ENCODE results near the gene FRMPD1.
"Not testable (repeated sequence)": the region's sequence is repeated elsewhere in the genome, so short reads cannot be mapped to it uniquely, and the experiment has no call there.

FRMPD1 gene

DNA sequence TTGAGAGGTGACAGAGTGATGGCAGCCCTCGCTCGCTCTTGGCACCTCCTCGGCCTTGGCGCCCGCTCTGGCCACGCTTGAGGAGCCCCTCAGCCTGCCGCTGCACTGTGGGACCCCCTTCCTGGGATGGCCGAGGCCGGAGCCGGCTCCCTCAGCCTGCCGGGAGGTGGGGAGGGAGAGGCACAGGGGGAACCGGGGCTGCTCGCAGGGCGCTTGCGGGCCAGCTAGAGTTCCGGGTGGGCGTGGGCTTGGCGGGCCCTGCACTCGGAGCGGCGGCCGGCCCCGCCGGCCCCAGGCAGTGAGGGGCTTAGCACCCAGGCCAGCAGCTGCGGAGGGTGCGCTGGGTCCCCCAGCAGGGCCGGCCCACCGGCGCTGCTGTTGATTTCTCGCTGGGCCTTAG is 101.0 kb downstream of the FRMPD1 start:
- not testable (repeated sequence) for H3K27ac Mint-ChIP-seq, H3K36me3 Mint-ChIP-seq, H3K9me3 Mint-ChIP-seq, H3K27me3 Mint-ChIP-seq, ATAC-seq, H3K4me3 Mint-ChIP-seq
- H3K4me1 Mint-ChIP-seq = peaks cover 24% of the 10 kb centered on the region

DNA sequence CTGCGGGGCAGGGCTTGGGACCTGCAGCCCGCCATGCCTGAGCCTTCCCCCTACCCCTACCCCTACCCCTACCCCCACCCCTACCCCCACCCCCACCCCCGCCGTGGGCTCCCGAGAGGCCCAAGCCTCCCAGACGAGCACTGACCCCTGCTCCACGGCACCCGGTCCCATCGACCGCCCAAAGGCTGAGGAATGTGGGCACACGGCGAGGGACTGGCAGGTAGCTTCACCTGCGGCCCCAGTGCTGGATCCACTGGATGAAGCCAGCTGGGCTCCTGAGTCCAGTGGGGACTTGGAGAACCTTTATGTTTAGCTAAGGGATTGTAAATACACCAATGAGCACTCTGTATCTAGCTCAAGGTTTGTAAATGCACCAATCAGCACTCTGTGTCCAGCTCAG is 101.4 kb downstream of the FRMPD1 start:
- peaks cover 24% of the 10 kb centered on the region for H3K4me1 Mint-ChIP-seq
- not testable (repeated sequence) for H3K36me3 Mint-ChIP-seq, ATAC-seq, H3K4me3 Mint-ChIP-seq, H3K27me3 Mint-ChIP-seq, H3K27ac Mint-ChIP-seq, H3K9me3 Mint-ChIP-seq

DNA sequence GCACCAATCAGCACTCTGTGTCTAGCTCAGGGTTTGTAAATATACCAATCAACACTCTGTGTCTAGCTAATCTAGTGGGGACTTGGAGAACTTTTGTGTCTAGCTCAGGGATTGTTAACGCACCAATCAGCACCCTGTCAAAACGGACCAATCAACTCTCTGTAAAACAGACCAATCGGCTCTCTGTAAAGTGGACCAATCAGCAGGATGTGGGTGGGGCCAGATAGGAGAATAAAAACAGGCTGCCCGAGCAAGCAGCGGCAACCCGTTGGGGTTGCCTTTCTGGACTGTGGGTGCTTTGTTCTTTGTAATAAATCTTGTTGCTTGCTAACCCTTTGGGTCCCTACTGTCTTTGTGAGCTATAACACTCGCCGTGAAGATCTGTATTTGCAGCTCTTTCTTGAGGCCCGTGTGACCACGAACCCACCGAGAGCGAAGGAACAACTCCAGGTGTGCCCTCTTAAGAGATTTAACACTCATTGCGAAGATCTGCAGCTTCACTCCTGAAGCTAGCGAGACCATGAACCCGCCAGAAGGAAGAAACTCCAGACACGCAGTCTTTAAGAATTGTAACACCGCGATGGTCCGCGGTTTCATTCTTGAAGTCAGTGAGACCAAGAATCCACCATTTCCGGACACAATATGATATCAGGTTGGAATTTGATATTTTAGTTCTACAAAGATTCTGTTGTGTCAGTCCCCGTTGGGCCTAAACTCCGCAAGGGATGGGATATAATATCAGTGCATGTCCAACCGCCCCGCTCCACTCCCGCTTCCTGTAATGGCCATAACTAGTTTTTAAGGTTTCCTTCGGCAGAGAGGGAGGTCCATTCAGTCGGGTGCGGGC is 102.1 kb downstream of the FRMPD1 start:
- peaks cover 24% of the 10 kb centered on the region for H3K4me1 Mint-ChIP-seq
- ATAC-seq = no peak
- H3K36me3 Mint-ChIP-seq = no peaks in the 10 kb centered on the region
- H3K9me3 Mint-ChIP-seq = no peaks in the 10 kb centered on the region
- H3K27ac Mint-ChIP-seq = peak overlapping the region; percentile 97
- no peaks in the 10 kb centered on the region for H3K27me3 Mint-ChIP-seq
- peak overlapping the region; percentile 94 for H3K4me3 Mint-ChIP-seq

DNA sequence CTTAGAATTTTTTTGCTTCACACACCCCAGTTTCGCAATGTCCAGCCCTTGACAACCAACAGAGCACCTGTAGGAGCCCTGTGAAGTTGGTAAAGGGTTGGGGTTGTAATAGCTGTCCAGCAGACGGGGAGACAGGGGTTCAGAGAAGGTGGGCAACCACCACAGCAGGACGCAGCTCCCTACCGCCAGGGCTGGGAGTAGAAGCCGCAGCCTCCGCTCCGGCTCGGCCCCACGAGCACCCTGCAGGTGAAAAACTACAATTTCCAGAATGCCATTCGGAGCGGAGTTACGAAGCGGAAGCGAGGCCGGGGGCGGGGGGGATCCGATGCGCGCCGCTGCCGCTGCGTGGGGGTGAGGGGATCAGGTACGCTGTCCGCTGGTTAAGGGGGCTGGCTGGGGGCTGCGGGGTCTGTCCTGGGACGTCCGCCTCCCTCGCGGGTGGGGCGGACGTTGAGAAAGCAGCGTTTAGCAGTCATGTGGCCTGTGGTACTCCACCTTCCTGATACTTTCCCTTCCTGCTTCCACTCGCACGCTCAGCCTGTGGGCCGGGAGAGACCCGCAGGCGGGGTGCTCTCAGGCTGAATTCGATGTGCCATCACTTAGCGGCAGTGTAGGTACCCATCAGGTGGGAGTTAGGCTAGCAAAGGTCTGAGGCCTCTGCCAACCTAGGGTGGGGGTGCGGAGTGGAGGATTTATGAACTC is 102.9 kb downstream of the FRMPD1 start, which contains the start of gene TRMT10B:
TSS of gene TRMT10B (plus strand) at position 317 of the 702 bp plus-strand sequence. CDS start 8,127 bp downstream, outside the sequence.
- peak; percentile 93 for ATAC-seq
- Mint-ChIP-seq H3K4me1 (peaks cover 24% of the 10 kb centered on the region), H3K36me3 (no peaks in the 10 kb centered on the region), H3K27me3 (no peaks in the 10 kb centered on the region), H3K27ac (peak within 1 kb of the TSS; percentile 97), H3K9me3 (no peaks in the 10 kb centered on the region), H3K4me3 (peak within 1 kb of the TSS; percentile 94)

DNA sequence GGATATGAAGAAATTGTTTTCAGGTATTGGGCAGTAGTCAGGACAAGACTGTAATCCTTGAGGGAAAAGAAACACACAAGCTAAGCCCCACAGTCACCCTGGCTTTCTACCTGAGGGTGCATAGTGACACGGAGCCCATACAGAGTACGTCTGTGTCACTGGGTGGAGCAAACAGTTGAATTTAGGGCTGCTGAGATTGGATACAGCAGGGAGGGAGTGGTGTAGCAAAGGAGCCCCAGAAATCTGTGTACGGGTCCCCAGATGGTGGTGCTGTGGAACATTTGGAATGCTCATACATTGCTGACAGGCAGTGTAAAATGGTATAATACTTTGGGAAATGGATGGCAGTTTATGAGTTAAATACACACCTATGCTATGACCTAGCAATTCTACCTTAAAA is 108.0 kb downstream of the FRMPD1 start:
- Mint-ChIP-seq H3K27ac (peak overlapping the region; percentile 11), H3K9me3 (no peaks in the 10 kb centered on the region), H3K4me1 (peaks cover 24% of the 10 kb centered on the region), H3K36me3 (peaks cover 17% of the 10 kb centered on the region), H3K27me3 (no peaks in the 10 kb centered on the region), H3K4me3 (no peak overlapping the region)
- ATAC-seq = no peak

DNA sequence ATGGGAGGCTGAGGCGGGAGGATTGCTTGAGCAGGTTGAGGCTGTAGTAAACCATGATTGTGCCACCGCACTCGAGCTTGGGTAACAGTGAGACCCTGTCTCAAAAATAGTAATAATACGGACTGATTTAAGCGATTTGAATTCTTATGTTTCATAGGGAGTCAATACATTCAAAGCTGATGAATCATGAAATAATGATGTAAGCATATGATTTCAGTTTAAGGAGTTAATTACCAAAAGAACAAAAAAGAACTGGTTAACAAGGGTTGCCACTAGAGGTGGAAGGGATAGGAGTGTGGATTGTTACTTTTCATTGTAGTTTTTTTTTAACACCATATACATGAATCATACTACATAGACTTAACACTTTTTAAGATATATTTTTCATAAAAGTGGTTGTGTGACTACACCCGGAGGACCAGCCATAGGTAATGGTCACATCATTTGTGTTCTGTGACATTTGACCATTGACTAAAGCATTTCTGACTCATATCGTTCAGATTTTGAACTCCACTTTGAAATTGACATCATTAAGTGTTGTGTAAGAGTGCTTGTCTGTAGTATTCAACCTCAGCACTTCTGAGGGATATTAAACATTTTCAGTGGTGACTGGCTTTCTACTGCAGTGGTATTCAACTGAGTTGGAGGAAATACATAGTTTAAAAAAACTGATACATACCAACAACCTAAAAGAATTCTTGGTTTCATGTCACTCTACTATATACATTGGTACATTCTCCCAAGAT is 109.8 kb downstream of the FRMPD1 start:
- Mint-ChIP-seq H3K4me3 (no peak overlapping the region), H3K4me1 (peaks cover 8% of the 10 kb centered on the region), H3K27ac (no peak overlapping the region), H3K27me3 (no peaks in the 10 kb centered on the region), H3K36me3 (peaks cover 33% of the 10 kb centered on the region), H3K9me3 (no peaks in the 10 kb centered on the region)
- ATAC-seq = no peak

DNA sequence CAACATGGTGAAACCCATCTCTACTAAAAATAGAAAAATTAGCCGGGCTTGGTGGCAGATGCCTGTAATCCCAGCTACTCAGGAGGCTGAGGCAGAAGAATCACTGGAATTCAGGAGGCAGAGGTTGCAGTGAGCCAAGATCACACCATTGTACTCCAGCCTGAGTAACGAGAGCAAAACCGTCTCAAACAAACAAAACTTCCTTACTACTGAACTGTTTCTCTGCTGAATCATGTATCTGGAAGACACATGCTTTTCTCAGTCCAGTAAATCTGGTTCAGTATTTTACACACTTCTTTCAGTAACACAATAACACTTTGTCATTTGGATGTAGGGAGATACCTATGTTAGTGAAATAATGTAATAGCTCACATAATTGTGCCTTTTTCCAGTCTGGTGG is 110.8 kb downstream of the FRMPD1 start:
- no peak for ATAC-seq
- H3K9me3 Mint-ChIP-seq = no peaks in the 10 kb centered on the region

DNA sequence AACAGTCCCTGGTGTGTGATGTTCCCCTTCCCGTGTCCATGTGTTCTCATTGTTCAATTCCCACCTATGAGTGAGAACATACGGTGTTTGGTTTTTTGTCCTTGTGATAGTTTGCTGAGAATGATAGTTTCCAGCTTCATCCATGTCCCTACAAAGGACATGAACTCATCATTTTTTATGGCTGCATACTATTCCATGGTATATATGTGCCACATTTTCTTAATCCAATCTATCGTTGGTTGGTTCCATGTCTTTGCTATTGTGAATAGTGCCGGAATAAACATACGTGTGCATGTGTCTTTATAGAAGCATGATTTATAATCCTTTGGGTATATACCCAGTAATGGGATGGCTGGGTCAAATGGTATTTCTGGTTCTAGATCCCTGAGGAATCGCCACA is 114.5 kb downstream of the FRMPD1 start:
- peaks cover 46% of the 10 kb centered on the region for H3K36me3 Mint-ChIP-seq
- not testable (repeated sequence) for ATAC-seq, H3K27me3 Mint-ChIP-seq, H3K9me3 Mint-ChIP-seq, H3K4me1 Mint-ChIP-seq, H3K4me3 Mint-ChIP-seq, H3K27ac Mint-ChIP-seq

More for the DNA sequence above, 110.8 kb downstream of the FRMPD1 start:
- H3K27me3 Mint-ChIP-seq = no peaks in the 10 kb centered on the region
- peaks cover 38% of the 10 kb centered on the region for H3K36me3 Mint-ChIP-seq
- H3K27ac Mint-ChIP-seq = no peak overlapping the region
- H3K4me1 Mint-ChIP-seq = no peaks in the 10 kb centered on the region
- no peak overlapping the region for H3K4me3 Mint-ChIP-seq

DNA sequence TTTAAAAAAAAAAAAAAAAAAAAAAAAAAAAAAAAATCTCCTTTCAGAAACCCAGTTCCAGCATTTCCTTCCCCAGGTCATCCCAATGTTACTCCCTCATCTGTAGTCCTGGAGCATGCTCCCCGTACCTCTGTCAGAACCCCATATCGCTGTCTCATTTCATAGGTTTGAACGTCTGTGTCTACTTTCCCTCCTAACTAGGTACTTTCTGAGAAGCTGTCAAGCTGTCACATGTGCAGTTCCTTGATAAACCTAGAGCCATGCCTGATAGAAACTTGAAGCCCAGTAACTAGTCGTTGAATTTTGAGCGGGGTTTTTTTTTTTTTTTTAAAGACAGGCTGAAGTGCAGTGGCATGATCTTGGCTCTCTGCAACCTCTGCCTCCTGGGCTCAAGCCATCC is 118.6 kb downstream of the FRMPD1 start:
- Mint-ChIP-seq H3K9me3 (no peaks in the 10 kb centered on the region), H3K36me3 (peaks cover 37% of the 10 kb centered on the region), H3K4me3 (no peak overlapping the region), H3K27me3 (no peaks in the 10 kb centered on the region), H3K4me1 (no peaks in the 10 kb centered on the region), H3K27ac (no peak overlapping the region)
- ATAC-seq = no peak

DNA sequence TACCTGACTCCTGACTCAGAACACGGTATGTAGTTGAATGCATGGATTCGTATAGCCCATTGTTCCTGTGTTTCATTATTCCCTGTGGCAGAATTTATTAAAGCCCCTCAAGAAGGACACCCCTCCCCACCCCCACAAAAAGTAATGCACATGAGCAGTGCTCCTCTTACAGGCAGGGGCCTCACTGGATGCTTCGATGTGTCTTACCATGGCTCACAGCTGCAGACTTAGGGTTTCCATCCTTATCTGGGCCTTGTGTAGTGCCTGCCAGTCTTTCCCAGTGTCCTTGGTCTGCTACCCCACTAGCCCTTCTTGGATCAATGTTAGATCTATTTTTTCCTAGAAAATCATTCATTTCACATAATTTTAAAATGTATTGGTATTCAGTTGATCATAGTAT is 119.2 kb downstream of the FRMPD1 start:
- Mint-ChIP-seq H3K27me3 (no peaks in the 10 kb centered on the region), H3K4me3 (no peak overlapping the region), H3K4me1 (no peaks in the 10 kb centered on the region), H3K27ac (no peak overlapping the region), H3K36me3 (peaks cover 31% of the 10 kb centered on the region), H3K9me3 (no peaks in the 10 kb centered on the region)
- ATAC-seq = no peak

DNA sequence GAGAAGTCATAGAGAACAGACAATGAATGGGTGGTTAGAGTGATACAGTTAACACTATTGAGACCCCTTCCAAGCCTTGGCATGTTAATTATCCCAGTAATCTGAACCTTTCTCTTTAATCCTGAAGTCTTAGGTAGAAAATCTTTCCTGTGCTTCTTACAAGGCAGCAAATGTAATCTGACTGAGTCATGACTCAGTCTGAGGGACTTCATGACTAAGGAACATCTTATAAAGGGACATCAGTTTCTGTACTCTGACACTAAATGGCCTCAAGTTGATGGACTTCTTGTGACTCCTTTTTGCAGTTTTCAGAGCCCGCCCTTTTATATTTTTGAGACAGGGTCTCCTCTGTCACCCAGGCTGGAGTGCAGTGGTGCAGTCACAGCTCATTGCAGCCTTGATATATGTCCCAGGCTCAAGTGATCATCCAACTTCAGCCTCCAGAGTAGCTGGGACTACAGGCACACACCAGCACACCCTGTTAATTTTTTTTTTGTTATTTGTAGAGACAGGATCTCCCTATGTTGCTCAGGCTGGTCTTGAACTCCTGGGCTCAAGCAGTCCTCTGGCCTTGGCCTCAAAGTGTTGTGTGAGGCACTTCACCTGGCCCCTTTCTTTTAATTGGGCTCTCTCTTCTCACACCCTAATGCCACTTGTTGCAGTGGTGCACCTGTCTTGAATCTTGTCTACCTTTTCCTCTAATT is 124.6 kb downstream of the FRMPD1 start:
- ATAC-seq = no peak
- no peak overlapping the region for H3K4me3 Mint-ChIP-seq
- no peaks in the 10 kb centered on the region for H3K9me3 Mint-ChIP-seq
- H3K4me1 Mint-ChIP-seq = no peaks in the 10 kb centered on the region
- no peaks in the 10 kb centered on the region for H3K27me3 Mint-ChIP-seq
- peaks cover 42% of the 10 kb centered on the region for H3K36me3 Mint-ChIP-seq
- H3K27ac Mint-ChIP-seq = no peak overlapping the region

DNA sequence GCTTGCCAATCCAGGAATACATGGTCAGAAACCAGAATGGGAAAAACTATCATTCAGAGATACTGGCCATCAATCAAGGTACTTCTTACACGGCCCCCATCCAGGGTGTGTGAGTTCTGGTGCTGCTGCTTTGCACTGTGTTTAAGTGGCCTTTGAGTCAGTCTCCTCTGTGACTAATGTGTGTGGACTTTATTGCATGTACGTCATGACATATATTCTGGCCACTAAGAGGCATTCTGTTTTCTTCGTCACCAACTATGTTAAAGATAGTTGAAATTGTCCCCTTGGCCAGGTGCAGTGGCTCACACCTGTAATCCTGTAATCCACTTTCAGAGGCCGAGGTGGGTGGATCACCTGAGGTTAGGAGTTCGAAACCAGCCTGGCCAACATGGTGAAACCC is 125.6 kb downstream of the FRMPD1 start:
- Mint-ChIP-seq H3K4me1 (peaks cover 2% of the 10 kb centered on the region), H3K27me3 (no peaks in the 10 kb centered on the region), H3K9me3 (no peaks in the 10 kb centered on the region), H3K36me3 (peaks cover 42% of the 10 kb centered on the region), H3K4me3 (no peak overlapping the region), H3K27ac (no peak overlapping the region)
- ATAC-seq = no peak

DNA sequence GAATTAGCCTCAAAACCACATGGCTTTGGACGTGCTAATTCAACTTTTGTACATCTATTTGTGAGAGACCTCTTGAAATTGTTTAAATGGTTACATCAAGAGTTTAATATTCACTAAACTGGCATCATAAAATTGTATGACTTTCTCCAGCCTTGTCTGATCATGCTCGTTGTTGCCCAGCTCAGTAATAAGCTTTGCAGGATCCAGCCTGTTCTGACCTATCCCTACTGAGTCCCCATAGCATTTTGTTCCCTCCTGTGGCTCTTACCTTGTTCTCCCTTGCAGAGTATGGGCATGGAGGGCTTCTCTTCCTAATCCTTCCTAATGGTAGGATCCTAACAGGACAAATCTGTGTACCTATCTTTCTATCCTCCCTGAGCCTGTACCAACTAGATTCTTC is 127.8 kb downstream of the FRMPD1 start:
- no peak for ATAC-seq
- Mint-ChIP-seq H3K27me3 (no peaks in the 10 kb centered on the region), H3K4me1 (peaks cover 23% of the 10 kb centered on the region), H3K27ac (no peak overlapping the region), H3K36me3 (peaks cover 57% of the 10 kb centered on the region), H3K9me3 (no peaks in the 10 kb centered on the region), H3K4me3 (no peak overlapping the region)

DNA sequence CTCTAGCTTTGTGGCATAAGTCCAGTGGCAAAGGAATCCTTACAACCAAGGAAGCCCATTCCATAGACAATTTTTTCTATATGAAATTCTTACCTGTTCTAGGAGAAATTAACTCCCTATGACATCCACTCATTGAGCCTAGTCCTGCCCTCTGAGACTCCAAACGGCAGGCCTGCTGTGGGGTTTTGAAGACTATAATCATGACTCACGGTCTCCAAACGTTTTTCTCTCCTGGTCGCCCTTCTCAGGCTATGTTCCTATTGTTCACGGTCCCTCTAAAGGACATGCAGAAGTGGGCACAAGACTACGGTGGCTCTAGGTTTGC is 133.5 kb downstream of the FRMPD1 start:
- ATAC-seq = no peak
- Mint-ChIP-seq H3K27ac (peak overlapping the region; percentile 99), H3K36me3 (peaks cover 27% of the 10 kb centered on the region)

More for the DNA sequence above, 133.5 kb downstream of the FRMPD1 start:
- no peaks in the 10 kb centered on the region for H3K9me3 Mint-ChIP-seq
- H3K27me3 Mint-ChIP-seq = no peaks in the 10 kb centered on the region
- H3K4me1 Mint-ChIP-seq = peaks cover 30% of the 10 kb centered on the region
- peak overlapping the region; percentile 94 for H3K4me3 Mint-ChIP-seq
